Left ventricle myocardium inferior (tissue), 1 donor: Measurements from ENCODE around the gene DPP6. TPM values are rescaled to one million over a fixed set of nuclear protein-coding genes. Genes with fewer than 3 reads are reported as not detected.

Source experiments
- DNase-seq: peaks from one replicate; pipeline ENCODE4 v3.0.0-alpha.2; 2020
- H3K27ac ChIP-seq: fragments of 200-600 bp; replicated peaks from 2 replicates; pipeline ENCODE4 v1.8.0; 2021
- H3K27me3 ChIP-seq: fragments of 200-600 bp; 2 replicates; pipeline ENCODE4 v1.8.0; 2021; ENCODE audit warnings: low read depth
- H3K36me3 ChIP-seq: fragments of 200-600 bp; 2 replicates; pipeline ENCODE4 v1.8.0; 2021
- H3K4me1 ChIP-seq: fragments of 200-600 bp; 2 replicates; pipeline ENCODE4 v1.8.0; 2021
- H3K4me3 ChIP-seq: fragments of 200-600 bp; 2 replicates; pipeline ENCODE4 v1.8.0; 2021; ENCODE audit warnings: mild to moderate bottlenecking, moderate library complexity
- H3K9me3 ChIP-seq: fragments of 200-600 bp; replicated peaks from 2 replicates; pipeline ENCODE4 v1.8.0; 2021
- CTCF ChIP-seq: fragments of 200-600 bp; IDR thresholded peaks from 2 replicates; pipeline ENCODE4 v1.8.0; 2021; ENCODE audit warnings: antibody characterized with exemption, mild to moderate bottlenecking, borderline replicate concordance
- intact Hi-C: fragments of 100-400 bp; cut with micrococcal nuclease; formaldehyde crosslinking; loops from one replicate; pipeline ENCODE4 v1.11.0; 2022
- total RNA-seq: library from RNA; stranded (reverse); fragmentation: NEBNext Ultra II Directional; extraction: Animal tissue kit (Norgen Biotek cat#: 25700); gene quantifications from one replicate; pipeline ENCODE4 v1.2.1, GENCODE V29; 2021
- donor health status: DM: no; HTN: yes; CAD: no; lungs with severe emphysema.

Gene DPP6
- total RNA-seq, 1 donor from 2014 or later, result 0.25 TPM

GRCh38 chr7:154804449-154804848, 752.3 kb downstream of the DPP6 start:
- Histone ChIP-seq H3K4me1 (no peaks in the 10 kb centered on the region), H3K4me3 (no peak overlapping the region), H3K9me3 (no peaks in the 10 kb centered on the region), H3K27me3 (peaks cover 36% of the 10 kb centered on the region), H3K36me3 (no peaks in the 10 kb centered on the region), H3K27ac (no peak overlapping the region)
- intact Hi-C loops, result no loop called here
- no peak for DNase-seq
- no peak for TF ChIP-seq CTCF

GRCh38 chr7:154812027-154812426, 759.8 kb downstream of the DPP6 start:
- intact Hi-C loops, result no loop called here
- no peaks in the 10 kb centered on the region for H3K36me3 ChIP-seq
- no peak for DNase-seq
- H3K27me3 ChIP-seq, result peaks cover 26% of the 10 kb centered on the region
- no peak overlapping the region for H3K4me3 ChIP-seq
- peaks cover 43% of the 10 kb centered on the region for H3K9me3 ChIP-seq
- no peaks in the 10 kb centered on the region for H3K4me1 ChIP-seq
- no peak overlapping the region for H3K27ac ChIP-seq
- TF ChIP-seq CTCF, result no peak

- Histone ChIP-seq H3K4me1 (no peaks in the 10 kb centered on the region), H3K27ac (no peak overlapping the region), H3K36me3 (no peaks in the 10 kb centered on the region), H3K27me3 (peaks cover 28% of the 10 kb centered on the region), H3K9me3 (peaks cover 21% of the 10 kb centered on the region), H3K4me3 (no peak overlapping the region)
- intact Hi-C loops, result no loop called here
- DNase-seq, result no peak
- no peak for TF ChIP-seq CTCF
Observed at GRCh38 chr7:154817224-154817896, 765.2 kb downstream of the DPP6 start.

GRCh38 chr7:154827007-154827406, 774.8 kb downstream of the DPP6 start:
- H3K27me3 ChIP-seq, result peaks cover 64% of the 10 kb centered on the region

GRCh38 chr7:154832557-154833138, 780.5 kb downstream of the DPP6 start:
- Histone ChIP-seq H3K4me3 (no peak overlapping the region), H3K4me1 (no peaks in the 10 kb centered on the region), H3K27me3 (peaks cover 70% of the 10 kb centered on the region), H3K27ac (no peak overlapping the region), H3K36me3 (no peaks in the 10 kb centered on the region), H3K9me3 (no peaks in the 10 kb centered on the region)
- no peak for TF ChIP-seq CTCF
- intact Hi-C loops, result no loop called here
- DNase-seq, result no peak

More at GRCh38 chr7:154827007-154827406, 774.8 kb downstream of the DPP6 start:
- Histone ChIP-seq H3K9me3 (no peaks in the 10 kb centered on the region), H3K4me3 (no peak overlapping the region), H3K27ac (no peak overlapping the region), H3K36me3 (no peaks in the 10 kb centered on the region), H3K4me1 (no peaks in the 10 kb centered on the region)
- no peak for DNase-seq
- TF ChIP-seq CTCF, result no peak
- intact Hi-C loops, result no loop called here
